ENCODE data around the gene MYD88.

Gene MYD88

GRCh38 chr3:38165722-38166387 lies 27.4 kb downstream of the MYD88 start:
- in situ Hi-C loops (cut with MboI; ENCODE audit: low sequenced_read_pairs, unreplicated experiment), result no loop called here
- peak; percentile 68 for DNase-seq (ENCODE audit: low spot score)
- no peak for TF ChIP-seq CTCF (IDR thresholded peaks at IDR 0.05; ENCODE audit: borderline replicate concordance, control extremely low read depth, extremely low read depth, insufficient read depth, missing control alignments)

GRCh38 chr3:38167591-38167990 lies 29.1 kb downstream of the MYD88 start:
- DNase-seq (ENCODE audit: low spot score), result no peak
- TF ChIP-seq CTCF (IDR thresholded peaks at IDR 0.05; ENCODE audit: borderline replicate concordance, control extremely low read depth, extremely low read depth, insufficient read depth, missing control alignments), result no peak
- in situ Hi-C loops (cut with MboI; ENCODE audit: low sequenced_read_pairs, unreplicated experiment), result no loop called here

GRCh38 chr3:38168151-38169026 lies 29.9 kb downstream of the MYD88 start:
- in situ Hi-C loops (cut with MboI; ENCODE audit: low sequenced_read_pairs, unreplicated experiment), result no loop called here
- TF ChIP-seq CTCF (IDR thresholded peaks at IDR 0.05; ENCODE audit: borderline replicate concordance, control extremely low read depth, extremely low read depth, insufficient read depth, missing control alignments), result no peak
- DNase-seq (ENCODE audit: low spot score), result no peak

GRCh38 chr3:38169027-38169317 lies 30.5 kb downstream of the MYD88 start:
- DNase-seq (ENCODE audit: low spot score), result no peak
- no peak for TF ChIP-seq CTCF (IDR thresholded peaks at IDR 0.05; ENCODE audit: borderline replicate concordance, control extremely low read depth, extremely low read depth, insufficient read depth, missing control alignments)
- in situ Hi-C loops (cut with MboI; ENCODE audit: low sequenced_read_pairs, unreplicated experiment), result no loop called here

- in situ Hi-C loops (cut with MboI; ENCODE audit: low sequenced_read_pairs, unreplicated experiment), result no loop called here
- no peak for TF ChIP-seq CTCF (IDR thresholded peaks at IDR 0.05; ENCODE audit: borderline replicate concordance, control extremely low read depth, extremely low read depth, insufficient read depth, missing control alignments)
- DNase-seq (ENCODE audit: low spot score), result no peak
These were observed 32.3 kb downstream of the MYD88 start for GRCh38 chr3:38170722-38171121.

GRCh38 chr3:38171622-38172021 lies 33.2 kb downstream of the MYD88 start:
- no peak for DNase-seq (ENCODE audit: low spot score)
- no peak for TF ChIP-seq CTCF (IDR thresholded peaks at IDR 0.05; ENCODE audit: borderline replicate concordance, control extremely low read depth, extremely low read depth, insufficient read depth, missing control alignments)
- in situ Hi-C loops (cut with MboI; ENCODE audit: low sequenced_read_pairs, unreplicated experiment), result no loop called here
